H1 (cell line): ENCODE results near the gene TNS1. TPM values are rescaled to one million over a fixed set of nuclear protein-coding genes. Genes with fewer than 3 reads are reported as not detected.

Source experiments
- BCL11A ChIP-seq, 2 experiments: IDR thresholded peaks; one replicate each; pipeline ENCODE4 v1.6.1; 2011; ENCODE audit warnings: low read depth in 2 of 2, low read length in 2 of 2, mild to moderate bottlenecking in 2 of 2
- EP300 ChIP-seq, 2 experiments: IDR thresholded peaks; 1 replicate in 1 of 2; 2 replicates in 1 of 2; pipeline ENCODE4 v1.6.1; 2011 to 2012; ENCODE audit warnings: low read depth in 2 of 2, low read length in 2 of 2, mild to moderate bottlenecking in 2 of 2, borderline replicate concordance in 1 of 2, inconsistent platforms in 1 of 2, moderate library complexity in 1 of 2
- SRF ChIP-seq: IDR thresholded peaks from 2 replicates; pipeline ENCODE4 v1.6.1; 2011; ENCODE audit warnings: mild to moderate bottlenecking, low read depth, low read length, moderate library complexity
- polyA plus RNA-seq, 7 experiments: library from polyadenylated mRNA; depleted of rRNA in 3 of 7; stranded (reverse) in 5 of 7; unstranded in 2 of 7; fragments of >200 nt in 5 of 7; fragments of 200-250 nt in 2 of 7; gene quantifications; 1 replicate in 5 of 7; 2 replicates in 1 of 7; 4 replicates in 1 of 7; pipeline versions ENCODE4 v1.2.1 to v1.2.3, GENCODE V29; 2011 to 2013; ENCODE audit warnings: missing spikeins in 2 of 7, mixed read lengths in 2 of 7
- total RNA-seq: library from RNA; stranded (reverse); fragmentation: NEBNext Ultra II Directional; extraction: Animal tissue kit (Norgen Biotek cat#: 25700); gene quantifications from 2 replicates; pipeline ENCODE4 v1.2.1, GENCODE V29; 2021
- TF ChIP-seq, protein P1 (sequence below): IDR thresholded peaks from 2 replicates; pipeline ENCODE4 v1.6.1; 2012; ENCODE audit warnings: low read length, inconsistent platforms

TNS1 gene
- total and polyA plus RNA-seq, 2 of the 8 experiments (the other 6 are each of a cell fraction or from before 2014, with no cell fraction given): 1.5 to 5.1 TPM

DNA sequence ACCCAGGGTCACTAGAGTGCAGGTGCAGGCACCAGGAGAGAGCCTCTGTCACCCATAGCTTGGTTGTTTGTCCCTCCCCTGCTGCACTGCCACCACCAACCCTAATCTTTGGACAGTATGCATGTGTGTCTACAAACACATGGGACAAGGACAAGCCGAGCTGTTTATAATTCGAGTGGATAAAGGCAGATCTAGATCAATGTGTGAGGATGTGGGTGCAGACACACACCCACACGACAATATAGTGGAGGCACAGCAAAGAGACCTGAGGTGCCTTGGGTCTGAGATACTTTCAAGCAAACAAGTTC is 199.2 kb downstream of the TNS1 start (continued):
- TF ChIP-seq, protein P1, sequence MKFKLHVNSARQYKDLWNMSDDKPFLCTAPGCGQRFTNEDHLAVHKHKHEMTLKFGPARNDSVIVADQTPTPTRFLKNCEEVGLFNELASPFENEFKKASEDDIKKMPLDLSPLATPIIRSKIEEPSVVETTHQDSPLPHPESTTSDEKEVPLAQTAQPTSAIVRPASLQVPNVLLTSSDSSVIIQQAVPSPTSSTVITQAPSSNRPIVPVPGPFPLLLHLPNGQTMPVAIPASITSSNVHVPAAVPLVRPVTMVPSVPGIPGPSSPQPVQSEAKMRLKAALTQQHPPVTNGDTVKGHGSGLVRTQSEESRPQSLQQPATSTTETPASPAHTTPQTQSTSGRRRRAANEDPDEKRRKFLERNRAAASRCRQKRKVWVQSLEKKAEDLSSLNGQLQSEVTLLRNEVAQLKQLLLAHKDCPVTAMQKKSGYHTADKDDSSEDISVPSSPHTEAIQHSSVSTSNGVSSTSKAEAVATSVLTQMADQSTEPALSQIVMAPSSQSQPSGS: no peak
- TF ChIP-seq BCL11A (IDR thresholded peaks at IDR 0.05; ENCODE audit: low read depth in 2 of 2, low read length in 2 of 2) (no peak), SRF (no peak), EP300 (IDR thresholded peaks at IDR 0.05; ENCODE audit: borderline replicate concordance in 1 of 2, low read depth in 2 of 2, low read length in 2 of 2) (no peak)
